ENCODE data around the gene SLC4A1AP.

The SLC4A1AP gene

GRCh38 chr2:27652341-27652740 lies 11.3 kb upstream of the SLC4A1AP start:
- no peak for DNase-seq

GRCh38 chr2:27652790-27653189 lies 10.9 kb upstream of the SLC4A1AP start:
- DNase-seq = no peak

GRCh38 chr2:27653397-27653796 lies 10.3 kb upstream of the SLC4A1AP start:
- DNase-seq = no peak

DNA sequence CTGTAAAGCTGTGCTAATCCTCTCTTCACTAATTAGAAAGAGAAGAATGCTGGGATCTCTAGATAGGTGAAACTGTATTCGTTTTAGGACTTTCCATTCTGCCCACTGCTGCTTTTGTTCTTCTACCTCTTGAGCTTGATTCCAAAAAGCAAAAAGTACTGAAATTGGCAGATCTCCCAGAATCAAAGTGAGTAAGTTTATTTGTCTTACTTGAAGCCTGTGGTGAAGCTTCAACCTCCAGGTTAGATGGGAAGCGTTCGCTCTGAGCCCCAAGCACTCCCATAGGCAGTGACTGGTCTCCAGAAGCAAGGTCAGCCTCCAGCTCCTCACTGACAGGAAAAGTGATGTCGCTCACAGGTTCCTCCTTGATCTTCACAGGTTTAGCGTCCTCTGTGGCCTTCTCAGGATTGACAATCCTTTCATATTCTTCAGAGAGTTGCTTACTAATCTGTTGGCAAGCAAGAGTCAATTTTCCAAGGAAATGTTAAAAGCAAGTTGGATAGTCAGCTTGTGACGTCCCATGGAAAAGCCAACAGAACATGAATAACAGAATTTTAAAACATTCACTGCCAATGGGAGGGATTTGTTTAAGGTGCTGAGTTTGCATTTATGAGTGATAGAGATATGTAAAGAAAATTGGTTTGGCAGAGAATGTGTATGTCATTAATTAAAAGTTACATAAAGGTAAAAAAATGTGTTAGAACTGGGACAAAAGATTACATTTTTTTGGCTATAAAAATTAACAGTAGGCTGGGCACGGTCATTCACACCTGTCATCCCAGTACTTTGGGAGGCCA lies 8.3 kb upstream of the SLC4A1AP start:
- DNase-seq = no peak

GRCh38 chr2:27661371-27661770 lies 2.3 kb upstream of the SLC4A1AP start:
- DNase-seq = no peak

GRCh38 chr2:27664154-27664574 lies 475 bp downstream of the SLC4A1AP start:
- DNase-seq = peak; percentile 32

DNA sequence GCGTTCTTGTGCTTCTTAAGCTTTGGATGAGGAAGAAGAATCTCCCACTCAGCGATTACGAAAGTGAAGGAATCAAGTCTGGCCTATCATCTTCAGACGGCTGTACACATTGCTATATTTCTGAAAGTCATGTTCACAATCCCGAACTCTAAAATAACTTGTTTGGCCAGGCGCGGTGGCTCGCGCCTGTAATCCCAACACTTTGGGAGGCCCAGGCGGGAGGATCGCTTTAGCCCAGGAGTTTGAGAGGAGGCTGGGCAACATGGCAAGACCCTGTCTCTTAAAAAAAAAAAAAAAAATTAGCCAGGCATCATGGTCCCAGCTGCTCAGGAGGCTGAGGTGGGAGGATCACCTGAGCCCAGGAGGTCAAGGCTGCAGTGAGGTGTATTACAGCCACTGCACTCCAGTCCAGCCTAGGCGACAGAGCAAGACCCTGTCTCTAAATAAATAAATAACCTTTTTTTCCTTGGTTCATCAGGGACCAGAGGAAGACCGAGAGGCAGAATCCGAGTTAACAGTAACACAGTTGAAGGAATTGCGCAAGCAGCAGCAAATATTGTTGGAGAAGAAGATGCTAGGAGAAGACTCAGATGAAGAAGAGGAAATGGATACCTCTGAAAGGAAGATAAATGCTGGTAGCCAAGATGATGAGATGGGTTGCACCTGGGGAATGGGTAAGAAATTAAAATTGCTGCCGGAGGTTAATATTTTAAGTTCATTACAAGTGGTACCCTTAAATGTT lies 1.1 kb downstream of the SLC4A1AP start:
- no peak for DNase-seq

DNA sequence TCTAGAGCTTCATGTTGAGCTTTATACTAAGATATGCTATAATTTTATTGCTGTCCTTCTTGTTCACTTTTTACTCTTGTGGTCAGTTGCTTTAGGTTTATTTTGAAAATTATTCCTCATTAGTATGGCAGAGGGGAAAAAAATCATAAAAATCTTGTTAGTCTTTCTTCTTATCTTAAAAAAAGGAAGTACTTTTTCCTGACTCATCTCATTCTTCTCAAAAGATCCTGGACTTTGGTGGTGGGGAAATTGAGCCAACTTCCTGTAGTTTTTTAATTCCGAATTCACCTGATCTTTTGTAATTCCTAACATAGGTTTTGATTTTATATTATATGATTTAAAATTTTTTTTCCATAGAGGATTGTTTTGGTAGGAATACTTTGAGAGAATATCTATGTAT lies 3.8 kb downstream of the SLC4A1AP start:
- DNase-seq = no peak

DNA sequence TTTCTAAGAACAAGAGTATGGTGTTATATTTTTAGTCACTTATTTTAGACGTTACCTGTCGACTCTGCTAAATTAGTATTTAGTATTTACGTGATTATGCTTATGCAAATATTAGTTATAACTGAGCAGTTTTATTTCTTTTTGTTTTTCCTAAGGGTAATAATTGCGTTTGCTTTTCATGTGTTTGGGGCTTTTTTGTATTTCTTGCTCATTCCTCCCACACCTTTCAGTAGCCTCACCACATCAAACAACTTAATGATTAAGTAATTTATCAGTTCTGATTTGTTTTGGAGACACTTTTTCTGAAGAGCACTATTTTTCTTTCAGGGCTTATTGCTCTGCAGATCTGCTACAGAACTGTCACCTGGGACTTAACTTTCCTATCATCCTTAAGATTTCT lies 7.5 kb downstream of the SLC4A1AP start:
- DNase-seq = no peak

GRCh38 chr2:27672723-27673486 lies 9.2 kb downstream of the SLC4A1AP start:
- no peak for DNase-seq

GRCh38 chr2:27680571-27680970 lies 16.9 kb downstream of the SLC4A1AP start:
- no peak for DNase-seq

GRCh38 chr2:27681841-27682240 lies 18.2 kb downstream of the SLC4A1AP start:
- DNase-seq = peak; percentile 45

- DNase-seq = peak; percentile 56
Observed at GRCh38 chr2:27682334-27682771, 18.7 kb downstream of the SLC4A1AP start.

GRCh38 chr2:27683390-27684071 lies 19.8 kb downstream of the SLC4A1AP start:
- DNase-seq = peak; percentile 95

- peak; percentile 23 for DNase-seq
Observed at GRCh38 chr2:27685006-27685405, 21.3 kb downstream of the SLC4A1AP start.

DNA sequence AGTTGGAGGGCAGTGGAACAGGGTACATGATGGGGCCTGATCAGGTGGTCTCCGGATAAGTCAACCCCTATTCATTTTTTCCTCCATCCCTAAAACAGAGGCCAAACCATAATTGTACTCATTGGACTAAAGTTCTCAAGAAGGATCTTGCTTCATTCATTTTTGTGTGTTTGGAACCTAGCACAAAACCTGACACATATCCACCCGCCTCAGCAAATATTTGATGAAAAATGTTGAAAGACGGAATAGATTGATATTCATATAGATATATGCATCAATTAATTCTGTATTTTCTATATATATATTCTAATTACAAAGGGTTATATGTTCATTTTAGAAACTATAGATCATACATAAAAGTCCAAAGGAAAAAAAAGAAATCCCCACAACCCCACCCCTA lies 21.9 kb downstream of the SLC4A1AP start:
- DNase-seq = no peak

DNA sequence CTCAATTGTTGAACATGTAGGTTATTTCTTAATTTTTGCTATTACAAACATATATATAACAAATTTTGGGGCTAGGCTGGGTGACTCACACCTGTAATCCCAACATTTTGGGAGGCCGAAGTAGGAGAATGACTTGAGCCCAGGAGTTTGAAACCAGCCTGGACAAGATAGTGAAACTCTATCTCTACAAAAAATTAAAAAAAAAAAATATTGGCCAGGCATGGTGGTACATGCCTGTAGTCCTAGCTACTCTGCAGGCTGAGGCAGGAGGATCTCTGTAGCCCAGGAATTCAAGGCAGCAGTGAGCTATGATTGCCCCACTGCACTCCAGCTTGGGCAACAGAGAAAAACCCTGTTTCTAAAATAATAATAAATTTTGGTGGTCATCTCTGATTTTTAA lies 23.5 kb downstream of the SLC4A1AP start:
- DNase-seq = no peak

DNA sequence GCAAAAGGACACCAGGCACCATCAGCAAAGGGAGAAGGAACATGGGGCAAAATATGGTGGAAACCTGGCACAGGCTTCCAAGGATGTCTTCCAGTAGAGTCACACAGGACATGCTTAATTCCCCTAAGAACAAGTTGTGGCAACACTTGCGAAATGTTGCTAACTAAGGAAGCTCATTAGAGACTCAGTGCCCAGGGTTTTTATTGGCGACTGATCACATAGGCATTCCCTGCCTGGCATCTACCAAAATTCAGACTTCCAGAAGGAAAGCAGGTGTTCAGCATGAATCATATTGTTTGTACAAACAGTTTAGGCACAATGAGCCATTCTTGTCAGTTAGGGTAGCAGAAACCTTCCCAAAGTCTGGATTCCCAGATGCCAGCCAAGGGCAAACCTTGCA lies 25.7 kb downstream of the SLC4A1AP start:
- no peak for DNase-seq

GRCh38 chr2:27690052-27690451 lies 26.4 kb downstream of the SLC4A1AP start:
- DNase-seq = no peak

DNA sequence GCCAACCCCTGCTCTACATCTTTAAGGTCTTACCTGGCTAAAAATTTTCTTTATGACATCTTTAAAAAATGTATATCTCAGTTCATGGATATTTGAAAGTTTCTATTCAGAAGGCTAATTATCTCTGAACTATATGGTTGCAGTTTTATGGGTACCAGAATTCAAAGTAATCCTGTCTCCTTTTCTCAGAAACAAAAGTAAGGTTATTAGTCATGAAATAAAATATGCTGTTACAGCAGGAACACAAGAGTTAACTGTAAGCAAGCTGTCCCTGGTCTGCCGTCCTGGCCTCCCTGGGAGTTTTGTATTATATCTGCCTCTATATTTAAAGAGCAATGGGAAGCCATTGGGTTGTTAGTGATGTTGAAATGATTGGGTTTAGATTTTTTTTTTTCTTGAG lies 34.0 kb downstream of the SLC4A1AP start:
- DNase-seq = no peak

DNA sequence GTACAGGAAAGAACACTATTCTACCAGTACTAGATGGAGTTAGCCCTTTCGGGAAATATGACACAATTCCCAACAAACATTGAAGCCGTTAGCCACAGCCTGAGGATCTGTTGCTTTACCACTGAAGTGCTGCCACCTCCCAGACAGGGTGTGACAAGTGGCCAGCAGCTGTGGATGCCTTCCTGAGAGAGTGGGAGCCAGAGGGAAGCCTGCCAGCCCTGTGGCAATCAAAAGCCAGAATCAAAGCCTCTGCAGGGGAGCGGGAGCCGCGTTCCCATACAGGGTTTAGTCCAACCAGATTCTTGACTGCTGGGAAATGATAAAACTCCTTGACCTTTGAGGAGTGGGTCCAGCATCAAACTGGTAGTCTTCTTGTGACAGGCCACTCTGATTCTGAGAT lies 38.0 kb downstream of the SLC4A1AP start:
- DNase-seq = no peak

DNA sequence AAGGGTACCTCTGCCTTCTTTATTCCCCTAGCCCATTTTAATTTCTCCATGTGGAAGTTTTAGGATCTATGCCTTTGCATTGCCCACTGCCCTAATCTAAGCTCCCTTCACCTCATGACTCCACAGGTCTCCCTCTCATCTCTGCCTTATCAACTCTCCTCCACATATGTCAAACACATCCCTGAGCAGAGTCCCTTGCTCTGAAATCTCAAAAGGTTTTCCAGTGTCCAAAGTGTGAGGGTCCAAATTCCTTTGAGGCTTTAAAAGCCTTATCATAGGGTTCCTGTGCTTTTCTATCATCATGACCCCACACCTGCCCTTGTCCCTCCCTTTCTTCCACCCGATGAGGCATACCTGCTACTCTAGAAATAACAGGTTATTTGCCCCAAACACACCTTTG lies 38.6 kb downstream of the SLC4A1AP start:
- DNase-seq = no peak
